CD14-positive monocyte (primary cell): ENCODE data around the gene NIP7. TPM values are rescaled to one million over a fixed set of nuclear protein-coding genes. Genes with fewer than 3 reads are reported as not detected.

ENCODE experiments used
- DNase-seq, 3 donors: peaks; one replicate each; pipeline ENCODE4 v3.0.0-alpha.2; 2011 to 2022
- H2AFZ ChIP-seq: 2 replicates; pipeline ENCODE4 v1.6.0; 2012; ENCODE audit warnings: mild to moderate bottlenecking, low read depth, low read length, inconsistent platforms; ENCODE audit not compliant: insufficient read depth, poor library complexity, severe bottlenecking
- H3K27ac ChIP-seq, 2 donors: 1 replicate in 1 of 2; 2 replicates in 1 of 2; pipeline ENCODE4 v1.5.1; 2012 to 2013; ENCODE audit warnings: low read length in 2 of 2, control low read depth in 1 of 2, inconsistent platforms in 1 of 2, low read depth in 1 of 2, mild to moderate bottlenecking in 1 of 2
- H3K27me3 ChIP-seq, 2 donors: one replicate each; pipeline versions ENCODE4 v1.6.0 to v1.6.1; 2011 to 2013; ENCODE audit warnings: low read length in 2 of 2; ENCODE audit not compliant: control insufficient read depth in 2 of 2, insufficient read depth in 2 of 2
- H3K36me3 ChIP-seq, 2 donors: replicated peaks in 1 of 2; 1 replicate in 1 of 2; 2 replicates in 1 of 2; pipeline versions ENCODE4 v1.5.1 to v1.6.1; 2012 to 2013; ENCODE audit warnings: low read length in 2 of 2, control low read depth in 1 of 2, inconsistent platforms in 1 of 2, mild to moderate bottlenecking in 1 of 2; ENCODE audit not compliant: insufficient read depth in 2 of 2, control insufficient read depth in 1 of 2
- H3K4me1 ChIP-seq, 2 donors: 1 replicate in 1 of 2; 2 replicates in 1 of 2; pipeline versions ENCODE4 v1.5.1 to v1.6.1; 2012 to 2013; ENCODE audit warnings: low read length in 2 of 2, control low read depth in 1 of 2, inconsistent platforms in 1 of 2, mild to moderate bottlenecking in 1 of 2, moderate library complexity in 1 of 2; ENCODE audit not compliant: insufficient read depth in 2 of 2, control insufficient read depth in 1 of 2
- H3K4me2 ChIP-seq: replicated peaks from 2 replicates; pipeline ENCODE3; 2012; ENCODE audit warnings: low read length, moderate library complexity, mild to moderate bottlenecking; ENCODE audit not compliant: poor library complexity, severe bottlenecking; ENCODE audit errors: extremely low read depth
- H3K4me3 ChIP-seq, 3 experiments: fragments of 200-600 bp in 1 of 3; sonication (generic) in 1 of 3; replicated peaks in 1 of 3; 1 replicate in 2 of 3; 2 replicates in 1 of 3; pipeline ENCODE4 v1.5.1; 2011 to 2013; ENCODE audit warnings: low read length in 3 of 3, mild to moderate bottlenecking in 3 of 3, control low read depth in 2 of 3, low read depth in 2 of 3, inconsistent platforms in 1 of 3, moderate library complexity in 1 of 3
- H3K79me2 ChIP-seq: 2 replicates; pipeline ENCODE4 v1.6.0; 2012; ENCODE audit warnings: mild to moderate bottlenecking, control low read depth, inconsistent platforms, low read length, moderate library complexity; ENCODE audit not compliant: insufficient read depth
- H3K9ac ChIP-seq: 2 replicates; pipeline ENCODE4 v1.6.0; 2017; ENCODE audit warnings: low read length, mild to moderate bottlenecking; ENCODE audit not compliant: insufficient read depth, poor library complexity, severe bottlenecking
- H3K9me3 ChIP-seq, 2 donors: replicated peaks in 1 of 2; 1 replicate in 1 of 2; 2 replicates in 1 of 2; pipeline versions ENCODE4 v1.5.1 to v1.6.1; 2012 to 2013; ENCODE audit warnings: low read length in 2 of 2, control low read depth in 1 of 2; ENCODE audit not compliant: control insufficient read depth in 1 of 2, insufficient read depth in 1 of 2
- H4K20me1 ChIP-seq: 2 replicates; pipeline ENCODE4 v1.6.0; 2012; ENCODE audit warnings: mild to moderate bottlenecking, low read length, control low read depth, moderate library complexity; ENCODE audit not compliant: insufficient read depth
- H3K27ac Mint-ChIP-seq, 7 donors: one replicate each; pipeline ENCODE4 v1.8.0; 2020; ENCODE audit warnings: mild to moderate bottlenecking in 7 of 7, mixed read lengths in 7 of 7, moderate library complexity in 6 of 7, inconsistent platforms in 2 of 7
- H3K27me3 Mint-ChIP-seq, 3 donors: one replicate each; pipeline ENCODE4 v1.8.0; 2021 to 2022; ENCODE audit warnings: low read depth in 3 of 3, mild to moderate bottlenecking in 3 of 3, mixed read lengths in 3 of 3, moderate library complexity in 3 of 3, inconsistent platforms in 1 of 3
- H3K36me3 Mint-ChIP-seq, 2 donors: one replicate each; pipeline ENCODE4 v1.8.0; 2020; ENCODE audit warnings: mixed read lengths in 2 of 2, inconsistent platforms in 1 of 2, mild to moderate bottlenecking in 1 of 2
- H3K4me1 Mint-ChIP-seq: one replicate; pipeline ENCODE4 v1.8.0; 2020; ENCODE audit warnings: mild to moderate bottlenecking, mixed read lengths
- H3K4me3 Mint-ChIP-seq, 2 donors: one replicate each; pipeline ENCODE4 v1.8.0; 2020; ENCODE audit warnings: mild to moderate bottlenecking in 2 of 2, mixed read lengths in 2 of 2, moderate library complexity in 1 of 2
- H3K9me3 Mint-ChIP-seq, 7 donors: one replicate each; pipeline ENCODE4 v1.8.0; 2020 to 2022; ENCODE audit warnings: mixed read lengths in 7 of 7, mild to moderate bottlenecking in 6 of 7, moderate library complexity in 6 of 7, inconsistent platforms in 2 of 7
- CTCF ChIP-seq: fragments of 200-600 bp; IDR thresholded peaks from one replicate; pipeline ENCODE4 v1.8.0; 2022; ENCODE audit warnings: antibody characterized with exemption, mild to moderate bottlenecking
- WGBS: methylation state at CpG from one replicate; pipeline ENCODE4 v1.1.5; 2013; ENCODE audit warnings: missing lambda C conversion rate; ENCODE audit not compliant: insufficient coverage; 5-methylcytosine and 5-hydroxymethylcytosine counted together
- intact Hi-C, 2 donors: fragments of 100-400 bp; cut with micrococcal nuclease; formaldehyde crosslinking; loops; one replicate each; pipeline versions ENCODE4 v1.15.0 to v1.15.1; 2023
- polyA plus RNA-seq, 3 donors: library from polyadenylated mRNA; depleted of rRNA in 1 of 3; unstranded in 2 of 3; stranded (reverse) in 1 of 3; fragments of 300-500 nt in 2 of 3; fragments of >200 nt in 1 of 3; fragmentation: Illumina TruSeq in 2 of 3; gene quantifications; 1 replicate in 2 of 3; 2 replicates in 1 of 3; pipeline ENCODE4 v1.2.3, GENCODE V29; 2012 to 2021

Gene NIP7
- polyA plus RNA-seq, 3 donors: 3.0 to 16.4 (median 14.2) TPM

GRCh38 chr16:69311533-69312387 is 27.8 kb upstream of the NIP7 start:
- Histone ChIP-seq H3K4me2 (peak overlapping the region; percentile 86), H2AFZ (peak overlapping the region; percentile 88), H3K79me2 (peaks cover 48% of the 10 kb centered on the region), H4K20me1 (peaks cover 49% of the 10 kb centered on the region), H3K27me3 (no peaks in the 10 kb centered on the region), H3K4me3 (peak overlapping the region; percentile 57 to 78 (median 66)), H3K9ac (peak overlapping the region; percentile 93), H3K36me3 (peaks cover 22 to 38% of the 10 kb centered on the region in 2 donors), H3K27ac (peak overlapping the region; percentile 52 to 68), H3K4me1 (peaks cover 13 to 14% of the 10 kb centered on the region in 2 donors), H3K9me3 (no peaks in the 10 kb centered on the region)
- no peak for TF ChIP-seq CTCF
- intact Hi-C loops: loop anchor here in 1 of 2 donors (5.0 to 10.0 kb wide), 2 partner anchors 124 to 177 kb away; partner anchors contain the start of genes CHTF8, SNTB2 and UTP4
- peaks cover 27 to 43% of the 10 kb centered on the region in 2 donors for H3K36me3 Mint-ChIP-seq
- H3K27ac Mint-ChIP-seq: peak overlapping the region; percentile 85 to 96 (median 93)
- H3K9me3 Mint-ChIP-seq: peaks cover 0 to 2% (median 0%) of the 10 kb centered on the region in 7 donors
- DNase-seq: peak in 2 of 3 donors; percentile 9 to 47
- peaks cover 15% of the 10 kb centered on the region for H3K4me1 Mint-ChIP-seq
- 2% methylated on average over 59 of the region's 59 CpGs for WGBS
- H3K4me3 Mint-ChIP-seq: peak overlapping the region; percentile 98 to 100
- H3K27me3 Mint-ChIP-seq: peaks cover 1 to 7% (median 5%) of the 10 kb centered on the region in 3 donors

GRCh38 chr16:69313469-69313868 is 26.1 kb upstream of the NIP7 start:
- Histone ChIP-seq H3K4me3 (no peak overlapping the region), H3K4me2 (no peak overlapping the region), H3K36me3 (peaks cover 36 to 55% of the 10 kb centered on the region in 2 donors), H3K9me3 (no peaks in the 10 kb centered on the region), H3K4me1 (peaks cover 13 to 14% of the 10 kb centered on the region in 2 donors), H3K9ac (no peak overlapping the region), H2AFZ (no peak overlapping the region), H4K20me1 (peaks cover 61% of the 10 kb centered on the region), H3K79me2 (peaks cover 48% of the 10 kb centered on the region), H3K27ac (no peak overlapping the region), H3K27me3 (no peaks in the 10 kb centered on the region)
- H3K27me3 Mint-ChIP-seq: peaks cover 1 to 3% (median 3%) of the 10 kb centered on the region in 3 donors
- WGBS: 100% methylated on average over 1 of the region's 5 CpGs
- H3K36me3 Mint-ChIP-seq: peaks cover 38 to 59% of the 10 kb centered on the region in 2 donors
- DNase-seq: no peak
- H3K4me3 Mint-ChIP-seq: no peak overlapping the region
- peak overlapping the region in 3 of 7 donors; percentile 12 to 67 (median 49) for H3K27ac Mint-ChIP-seq
- H3K4me1 Mint-ChIP-seq: peaks cover 15% of the 10 kb centered on the region
- no peak for TF ChIP-seq CTCF
- H3K9me3 Mint-ChIP-seq: peaks cover 0 to 2% (median 0%) of the 10 kb centered on the region in 7 donors
- intact Hi-C loops: loop anchor here in 1 of 2 donors (5.0 to 10.0 kb wide), 2 partner anchors 126 to 179 kb away; partner anchors contain the start of genes CHTF8, SNTB2 and UTP4
